Suprapubic skin (tissue), 4 donors: ENCODE data around the gene ATG4C. TPM values are rescaled to one million over a fixed set of nuclear protein-coding genes. Genes with fewer than 3 reads are reported as not detected.
"Not testable (repeated sequence)": the region's sequence is repeated elsewhere in the genome, so short reads cannot be mapped to it uniquely, and the experiment has no call there.

Experiments used
- DNase-seq, 2 donors: peaks; one replicate each; pipeline ENCODE4 v3.0.0-alpha.2; 2019; ENCODE audit warnings: low spot score in 2 of 2
- H3K27ac ChIP-seq: fragments of 200-600 bp; sonication (generic); one replicate; pipeline ENCODE4 v1.5.1; 2019
- H3K27me3 ChIP-seq: fragments of 200-600 bp; sonication (generic); one replicate; pipeline ENCODE4 v1.5.1; 2019
- H3K36me3 ChIP-seq: fragments of 200-600 bp; sonication (generic); one replicate; pipeline ENCODE4 v1.5.1; 2019
- H3K4me1 ChIP-seq: fragments of 200-600 bp; sonication (generic); one replicate; pipeline ENCODE4 v1.5.1; 2019
- H3K4me3 ChIP-seq: fragments of 200-600 bp; sonication (generic); one replicate; pipeline ENCODE4 v1.5.1; 2019; ENCODE audit warnings: mild to moderate bottlenecking
- H3K9me3 ChIP-seq: fragments of 200-600 bp; sonication (generic); one replicate; pipeline ENCODE4 v1.5.1; 2019
- CTCF ChIP-seq, 2 donors: fragments of 200-600 bp in 1 of 2; fragments of 450-650 bp in 1 of 2; sonication (generic) in 1 of 2; IDR thresholded peaks; one replicate each; pipeline ENCODE4 v1.5.1; 2016 to 2019; ENCODE audit warnings: antibody characterized with exemption in 2 of 2, mild to moderate bottlenecking in 1 of 2, moderate library complexity in 1 of 2
- EP300 ChIP-seq: sonication (generic); formaldehyde crosslinking; IDR thresholded peaks from one replicate; pipeline ENCODE4 v1.6.1; 2017; ENCODE audit warnings: antibody characterized with exemption
- POLR2A ChIP-seq, 2 donors: fragments of 450-650 bp; IDR thresholded peaks; one replicate each; pipeline ENCODE4 v1.6.1; 2017; ENCODE audit warnings: antibody characterized with exemption in 2 of 2, mild to moderate bottlenecking in 2 of 2, moderate library complexity in 2 of 2
- POLR2AphosphoS5 ChIP-seq, 3 donors: sonication (generic); formaldehyde crosslinking; IDR thresholded peaks; one replicate each; pipeline ENCODE4 v1.6.1; 2017; ENCODE audit warnings: antibody characterized with exemption in 3 of 3
- WGBS: methylation state at CpG from one replicate; pipeline ENCODE4 v1.1.5; 2018; 5-methylcytosine and 5-hydroxymethylcytosine counted together
- total RNA-seq, 4 donors: library from RNA; depleted of rRNA; stranded (reverse); fragments of >200 nt; gene quantifications; one replicate each; pipeline ENCODE4 v1.1.0, GENCODE V29; 2016

The ATG4C gene
- total RNA-seq, 4 donors from 2014 or later = 4.4 to 8.7 (median 5.4) TPM

- no peak for DNase-seq
- Histone ChIP-seq H3K9me3 (no peaks in the 10 kb centered on the region), H3K36me3 (no peaks in the 10 kb centered on the region), H3K27ac (no peak overlapping the region), H3K4me1 (no peaks in the 10 kb centered on the region), H3K4me3 (no peak overlapping the region), H3K27me3 (no peaks in the 10 kb centered on the region)
- TF ChIP-seq EP300 = no peak
- TF ChIP-seq POLR2A (IDR thresholded peaks at IDR 0.05) = no peak
- no peak for TF ChIP-seq POLR2AphosphoS5 (IDR thresholded peaks at IDR 0.05)
- TF ChIP-seq CTCF (IDR thresholded peaks at IDR 0.05) = no peak
- 94% methylated on average over 3 of the region's 3 CpGs for WGBS
Observed at GRCh38 chr1:62809788-62810187, 25.9 kb downstream of the ATG4C start.

- Histone ChIP-seq H3K36me3 (no peaks in the 10 kb centered on the region), H3K27ac (no peak overlapping the region), H3K4me3 (no peak overlapping the region), H3K9me3 (no peaks in the 10 kb centered on the region), H3K4me1 (no peaks in the 10 kb centered on the region), H3K27me3 (no peaks in the 10 kb centered on the region)
- 87% methylated on average over 6 of the region's 6 CpGs for WGBS
- TF ChIP-seq EP300 = no peak
- TF ChIP-seq POLR2A (IDR thresholded peaks at IDR 0.05) = no peak
- no peak for TF ChIP-seq POLR2AphosphoS5 (IDR thresholded peaks at IDR 0.05)
- no peak for TF ChIP-seq CTCF (IDR thresholded peaks at IDR 0.05)
- DNase-seq = no peak
Observed at GRCh38 chr1:62810420-62811274, 26.7 kb downstream of the ATG4C start.

- Histone ChIP-seq H3K9me3 (no peaks in the 10 kb centered on the region), H3K4me1 (no peaks in the 10 kb centered on the region)
- WGBS = 87% methylated on average over 4 of the region's 4 CpGs
Observed at GRCh38 chr1:62823556-62823955, 39.6 kb downstream of the ATG4C start.

GRCh38 chr1:62826901-62827300 lies 43.0 kb downstream of the ATG4C start:
- TF ChIP-seq EP300 = no peak
- TF ChIP-seq POLR2A (IDR thresholded peaks at IDR 0.05) = no peak
- no peak for TF ChIP-seq CTCF (IDR thresholded peaks at IDR 0.05)
- no peak for TF ChIP-seq POLR2AphosphoS5 (IDR thresholded peaks at IDR 0.05)
- Histone ChIP-seq H3K9me3 (no peaks in the 10 kb centered on the region), H3K4me1 (no peaks in the 10 kb centered on the region), H3K4me3 (no peak overlapping the region), H3K36me3 (no peaks in the 10 kb centered on the region), H3K27me3 (no peaks in the 10 kb centered on the region), H3K27ac (no peak overlapping the region)
- DNase-seq = no peak
- WGBS = 97% methylated on average over 2 of the region's 2 CpGs

More at GRCh38 chr1:62823556-62823955, 39.6 kb downstream of the ATG4C start:
- no peak overlapping the region for H3K4me3 ChIP-seq
- DNase-seq = no peak
- TF ChIP-seq POLR2A (IDR thresholded peaks at IDR 0.05) (no peak), POLR2AphosphoS5 (IDR thresholded peaks at IDR 0.05) (no peak), CTCF (IDR thresholded peaks at IDR 0.05) (no peak), EP300 (no peak)
- H3K27me3 ChIP-seq = no peaks in the 10 kb centered on the region
- no peak overlapping the region for H3K27ac ChIP-seq
- H3K36me3 ChIP-seq = no peaks in the 10 kb centered on the region

- H3K27ac ChIP-seq, H3K36me3 ChIP-seq, H3K4me1 ChIP-seq, H3K27me3 ChIP-seq, H3K9me3 ChIP-seq, H3K4me3 ChIP-seq, DNase-seq: not testable (repeated sequence)
- 96% methylated on average over 2 of the region's 2 CpGs for WGBS
Observed at GRCh38 chr1:62827786-62828185, 43.9 kb downstream of the ATG4C start.
